GM20000 (cell line): ENCODE results near the gene PRDM4.

Experiments used
- DNase-seq: peaks from one replicate; pipeline ENCODE4 v3.0.0; 2012; ENCODE audit warnings: low spot score
- TF ChIP-seq, protein P1 (sequence below): IDR thresholded peaks from 2 replicates; pipeline ENCODE4 v1.5.1; 2012; ENCODE audit warnings: mild to moderate bottlenecking, control low read depth; ENCODE audit errors: extremely low read depth, missing control alignments

The PRDM4 gene

DNA sequence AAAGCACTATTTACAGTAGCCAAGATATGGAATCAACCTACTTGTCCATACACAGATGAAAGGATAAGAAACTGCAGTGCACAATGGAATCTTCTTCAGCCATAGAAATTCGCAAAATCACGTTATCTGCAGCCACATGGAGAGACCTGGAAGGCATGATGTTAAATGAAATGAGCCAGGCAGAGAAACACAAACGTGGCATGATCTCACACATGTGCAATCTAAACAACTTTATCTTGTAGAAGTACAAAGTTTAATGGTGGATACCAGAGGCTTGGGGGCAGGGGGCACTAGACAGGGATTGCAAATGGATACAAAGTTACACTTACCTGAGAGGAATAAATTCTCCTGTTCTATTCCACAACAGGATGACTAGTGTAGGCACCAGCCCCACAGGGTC is 37.6 kb upstream of the PRDM4 start:
- TF ChIP-seq, protein P1, sequence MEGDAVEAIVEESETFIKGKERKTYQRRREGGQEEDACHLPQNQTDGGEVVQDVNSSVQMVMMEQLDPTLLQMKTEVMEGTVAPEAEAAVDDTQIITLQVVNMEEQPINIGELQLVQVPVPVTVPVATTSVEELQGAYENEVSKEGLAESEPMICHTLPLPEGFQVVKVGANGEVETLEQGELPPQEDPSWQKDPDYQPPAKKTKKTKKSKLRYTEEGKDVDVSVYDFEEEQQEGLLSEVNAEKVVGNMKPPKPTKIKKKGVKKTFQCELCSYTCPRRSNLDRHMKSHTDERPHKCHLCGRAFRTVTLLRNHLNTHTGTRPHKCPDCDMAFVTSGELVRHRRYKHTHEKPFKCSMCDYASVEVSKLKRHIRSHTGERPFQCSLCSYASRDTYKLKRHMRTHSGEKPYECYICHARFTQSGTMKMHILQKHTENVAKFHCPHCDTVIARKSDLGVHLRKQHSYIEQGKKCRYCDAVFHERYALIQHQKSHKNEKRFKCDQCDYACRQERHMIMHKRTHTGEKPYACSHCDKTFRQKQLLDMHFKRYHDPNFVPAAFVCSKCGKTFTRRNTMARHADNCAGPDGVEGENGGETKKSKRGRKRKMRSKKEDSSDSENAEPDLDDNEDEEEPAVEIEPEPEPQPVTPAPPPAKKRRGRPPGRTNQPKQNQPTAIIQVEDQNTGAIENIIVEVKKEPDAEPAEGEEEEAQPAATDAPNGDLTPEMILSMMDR: no peak
- no peak for DNase-seq

DNA sequence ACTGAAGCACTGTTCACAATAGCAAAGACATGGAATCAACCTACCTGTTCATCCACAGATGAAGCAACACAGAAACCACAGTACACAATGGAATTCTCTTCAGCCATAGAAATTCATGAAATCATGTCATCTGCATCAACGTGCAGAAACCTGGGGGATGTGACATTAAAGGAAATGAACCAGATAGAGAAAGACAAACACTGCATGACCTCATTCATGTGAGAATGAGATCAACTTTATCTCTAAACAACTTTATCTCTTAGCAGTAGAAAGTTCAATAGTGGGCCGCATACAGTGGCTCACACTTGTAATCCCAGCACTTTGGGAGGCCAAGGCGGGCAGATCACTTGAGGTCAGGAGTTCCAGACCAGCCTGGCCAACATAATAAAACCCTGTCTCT is 33.5 kb upstream of the PRDM4 start:
- TF ChIP-seq, protein P1: no peak
- no peak for DNase-seq

DNA sequence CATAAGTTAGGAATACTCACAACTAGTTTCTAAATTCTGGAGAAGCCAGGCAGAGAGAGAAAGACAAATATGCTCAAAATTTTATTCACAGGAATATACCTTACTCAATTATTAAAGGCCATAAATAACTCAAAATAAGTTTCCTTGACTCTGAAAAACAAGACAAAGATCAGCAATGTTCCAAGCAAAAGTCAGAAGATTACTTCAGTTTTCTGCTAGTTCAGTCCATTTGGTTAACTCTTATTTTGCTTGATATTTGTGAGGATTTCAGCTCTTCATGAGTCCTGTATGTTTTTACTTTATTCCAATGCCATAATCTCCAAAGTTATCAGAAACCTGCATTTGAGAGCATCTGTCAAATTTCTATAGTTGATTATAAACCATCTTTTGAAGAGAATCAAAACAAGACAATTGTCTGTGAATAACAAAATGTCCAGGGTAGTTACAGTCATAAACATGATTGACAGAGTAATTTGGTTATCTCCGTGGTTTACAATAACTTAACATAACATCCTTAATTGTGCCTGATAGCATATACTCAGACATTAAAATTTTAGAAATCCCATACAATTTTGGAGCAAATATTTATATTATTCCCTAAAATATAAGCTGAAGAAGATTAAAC is 30.6 kb upstream of the PRDM4 start:
- DNase-seq: no peak
- TF ChIP-seq, protein P1: no peak

DNA sequence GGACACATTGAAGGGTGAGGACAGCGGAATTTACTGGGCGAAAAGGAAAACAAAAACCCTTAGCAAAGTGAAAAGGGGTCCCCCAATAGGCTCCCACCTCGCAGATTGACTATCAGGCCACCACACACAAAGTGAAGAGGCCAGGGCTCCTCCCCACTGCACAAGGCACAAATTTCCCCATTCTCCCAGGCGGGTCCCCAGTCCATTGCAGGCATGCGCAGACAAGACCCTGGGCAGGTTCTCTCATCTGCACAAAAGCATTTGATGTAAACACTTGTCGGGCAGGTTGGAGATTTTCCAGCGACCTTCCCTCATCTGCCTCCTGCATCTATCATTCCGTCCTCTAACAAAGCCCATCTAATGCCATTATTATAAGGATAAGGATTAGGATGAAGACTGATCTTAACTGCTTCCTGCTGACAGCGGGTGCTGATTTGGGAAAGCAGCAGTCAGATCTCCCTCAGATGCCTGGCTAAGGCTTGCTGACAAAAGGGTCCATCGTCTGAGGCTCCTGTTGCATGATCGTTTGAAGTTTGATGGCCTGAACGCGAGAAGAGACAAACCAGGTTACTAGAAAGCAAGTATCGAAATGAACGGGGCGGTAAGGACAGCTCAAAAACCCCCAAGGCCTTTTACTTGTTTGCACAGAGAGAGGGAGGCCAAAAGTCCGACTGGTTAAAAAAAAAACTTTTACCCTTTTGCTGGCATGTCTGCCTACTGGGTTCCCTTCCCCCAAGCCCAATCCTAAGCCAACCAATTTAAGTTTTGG is 27.9 kb upstream of the PRDM4 start:
- TF ChIP-seq, protein P1: no peak
- DNase-seq: no peak

DNA sequence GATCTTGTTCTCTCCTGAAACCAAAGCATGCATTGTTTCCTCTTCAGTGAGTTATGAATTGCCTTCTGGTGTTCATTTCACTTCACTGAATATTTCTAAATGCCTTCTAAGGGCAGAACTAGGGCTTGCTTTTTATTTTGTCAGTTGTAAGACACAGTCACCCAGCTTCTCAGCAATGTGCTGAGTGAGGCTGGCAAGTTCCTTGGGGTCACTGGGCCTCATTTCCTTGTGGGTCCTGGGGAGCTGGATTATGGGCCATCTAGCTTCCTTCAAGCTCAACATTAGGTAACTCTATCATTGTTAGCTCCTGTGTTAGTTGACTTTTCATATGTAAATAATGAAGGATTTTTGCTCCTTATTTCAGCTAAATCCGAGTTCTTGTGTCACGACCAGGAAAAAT is 27.3 kb upstream of the PRDM4 start:
- TF ChIP-seq, protein P1: no peak

DNA sequence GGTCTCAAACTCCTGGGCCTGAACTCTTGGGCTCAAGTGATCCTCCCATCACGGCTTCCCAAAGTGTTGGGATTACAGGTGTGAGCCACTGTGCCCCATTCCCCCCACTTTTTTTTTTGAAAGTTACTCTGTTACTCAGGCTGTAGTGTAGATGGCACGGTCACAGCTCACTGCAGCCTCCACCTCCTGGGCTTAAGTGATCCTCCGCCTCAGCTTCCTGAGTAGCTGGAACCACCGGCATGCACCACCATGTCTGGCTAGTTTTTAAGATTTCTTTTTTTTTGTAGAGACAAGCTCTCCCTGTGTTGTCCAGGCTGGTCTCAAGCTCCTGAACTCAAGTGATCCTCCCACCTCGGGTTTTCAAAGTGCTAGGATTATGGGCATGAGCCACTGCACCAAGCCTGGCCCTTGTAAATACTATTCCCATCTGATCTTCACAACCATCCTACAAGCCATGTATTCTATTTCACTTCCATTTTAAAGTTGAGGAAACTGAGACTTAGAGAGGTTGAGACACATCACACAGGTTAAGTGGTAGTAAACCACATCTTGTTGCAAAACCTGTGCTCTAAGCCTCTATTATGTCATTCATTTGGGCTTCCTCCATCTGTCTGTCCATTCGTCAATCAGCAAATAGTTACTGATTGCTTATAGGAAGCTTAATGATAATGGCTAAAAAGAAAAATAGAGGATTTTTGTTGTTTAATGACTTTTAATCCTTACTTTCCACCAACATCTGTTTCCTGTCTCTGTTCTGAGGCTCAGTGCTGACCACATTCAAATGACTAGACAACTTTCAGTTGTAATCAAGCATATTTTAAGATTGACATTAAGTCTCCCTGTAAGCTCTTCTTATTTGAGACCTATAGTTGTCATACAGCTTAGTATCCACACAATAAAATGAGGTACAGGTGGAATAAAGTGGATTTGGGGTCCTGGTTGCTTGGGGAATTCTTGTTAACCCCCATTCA is 22.8 kb upstream of the PRDM4 start:
- TF ChIP-seq, protein P1: no peak
- no peak for DNase-seq

More for the DNA sequence above, 27.3 kb upstream of the PRDM4 start:
- no peak for DNase-seq
